OCI-LY3 (cell line): ENCODE results near the gene RTP5.

Source experiments
- H2AFZ ChIP-seq: fragments of 200-600, 300-600 bp; shearing (Covaris generic); 2 replicates; pipeline ENCODE4 v1.6.0; 2014; ENCODE audit warnings: antibody characterized with exemption, low read depth, low read length
- H3K27ac ChIP-seq: fragments of 200-600, 300-600 bp; sonication (generic); 2 replicates; pipeline ENCODE4 v1.5.1; 2014; ENCODE audit warnings: mild to moderate bottlenecking, low read length, moderate library complexity, mixed read lengths
- H3K27me3 ChIP-seq: fragments of 200-600, 300-600 bp; sonication (generic); 2 replicates; pipeline ENCODE4 v1.6.1; 2014; ENCODE audit warnings: low read depth, low read length, mixed read lengths
- H3K36me3 ChIP-seq: fragments of 200-600, 300-600 bp; sonication (generic); replicated peaks from 2 replicates; pipeline ENCODE3; 2014; ENCODE audit warnings: low read depth, low read length, mixed read lengths
- H3K4me1 ChIP-seq: fragments of 300-600, 200-600 bp; sonication (generic); 2 replicates; pipeline ENCODE4 v1.6.1; 2014; ENCODE audit warnings: low read length, mixed read lengths
- H3K4me2 ChIP-seq: fragments of 200-600, 300-600 bp; sonication (generic); 2 replicates; pipeline ENCODE4 v1.6.1; 2014; ENCODE audit warnings: low read length, mixed read lengths
- H3K4me3 ChIP-seq: fragments of 300-600, 200-600 bp; sonication (generic); 2 replicates; pipeline ENCODE4 v1.5.1; 2014; ENCODE audit warnings: antibody characterized with exemption, mild to moderate bottlenecking, low read length, moderate library complexity
- H3K79me2 ChIP-seq: fragments of 300-600, 200-600 bp; shearing (Covaris generic); 2 replicates; pipeline ENCODE4 v1.6.1; 2014; ENCODE audit warnings: mild to moderate bottlenecking, low read length, mixed read lengths
- H3K9ac ChIP-seq: fragments of 300-600, 200-600 bp; shearing (Covaris generic); 2 replicates; pipeline ENCODE4 v1.6.0; 2014; ENCODE audit warnings: mild to moderate bottlenecking, low read length, moderate library complexity
- H3K9me3 ChIP-seq: fragments of 200-600, 300-600 bp; shearing (Covaris generic); 2 replicates; pipeline ENCODE4 v1.6.1; 2014; ENCODE audit warnings: low read length, mixed read lengths; ENCODE audit not compliant: insufficient read depth
- H4K20me1 ChIP-seq: fragments of 200-600, 300-600 bp; sonication (generic); 2 replicates; pipeline ENCODE4 v1.6.1; 2016; ENCODE audit warnings: low read length, mixed read lengths; ENCODE audit not compliant: insufficient read depth
- EZH2phosphoT487 ChIP-seq: fragments of 200-600 bp; shearing (Covaris generic); IDR thresholded peaks from 2 replicates; pipeline ENCODE4 v1.6.1; 2018; ENCODE audit warnings: antibody characterized with exemption, mixed run types, low read depth
- TF ChIP-seq, protein P1 (sequence below): fragments of 200-600, 300-600 bp; sonication (generic); IDR thresholded peaks from 2 replicates; pipeline ENCODE4 v1.5.1; 2014; ENCODE audit warnings: antibody characterized with exemption, low read length, low read depth

RTP5 gene

DNA sequence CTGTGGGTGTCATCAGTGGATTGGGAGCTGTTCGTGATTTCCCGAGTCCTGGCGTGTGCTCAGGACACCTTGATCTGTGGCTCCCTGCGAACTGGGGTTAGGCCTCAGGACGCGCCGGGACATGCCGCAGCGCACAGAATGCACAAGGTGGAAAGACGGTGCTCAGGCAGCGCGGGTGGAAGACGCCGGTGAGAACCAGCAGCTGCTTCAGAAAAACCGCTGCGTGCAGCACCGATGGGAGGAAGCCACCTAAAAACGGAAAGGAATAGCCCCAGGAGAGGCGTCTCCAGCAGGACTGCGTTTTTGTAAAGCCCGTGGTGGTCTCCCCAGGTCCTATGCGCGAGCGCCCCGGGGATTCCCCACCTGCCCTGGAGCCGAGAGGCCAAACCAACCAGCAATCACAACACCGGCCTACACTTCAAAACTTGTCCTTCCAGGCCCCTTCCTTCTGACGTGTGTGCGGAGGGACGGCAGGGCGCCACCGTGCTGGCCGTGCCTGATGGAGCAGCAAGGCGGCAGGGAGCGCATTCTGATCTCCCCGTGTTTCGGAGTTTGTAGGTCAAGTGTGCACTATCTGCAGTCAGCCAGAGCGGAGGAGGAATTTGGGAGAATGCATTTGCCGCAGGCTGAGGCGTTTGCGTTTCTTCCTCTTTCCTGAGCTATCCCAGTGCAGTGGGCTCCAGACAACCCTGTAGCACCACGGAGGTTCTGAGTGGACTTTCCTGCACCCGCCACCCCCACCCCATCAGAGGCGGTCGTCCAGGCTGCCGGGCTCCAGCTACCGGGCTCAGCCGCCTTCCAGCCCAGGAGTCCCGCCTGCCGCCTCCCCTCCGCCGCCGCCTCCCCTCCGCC is 32.2 kb downstream of the RTP5 start:
- H3K4me1 ChIP-seq: no peaks in the 10 kb centered on the region
- H3K4me3 ChIP-seq: no peak overlapping the region
- no peaks in the 10 kb centered on the region for H3K79me2 ChIP-seq
- no peak overlapping the region for H3K9ac ChIP-seq
- TF ChIP-seq, protein P1, sequence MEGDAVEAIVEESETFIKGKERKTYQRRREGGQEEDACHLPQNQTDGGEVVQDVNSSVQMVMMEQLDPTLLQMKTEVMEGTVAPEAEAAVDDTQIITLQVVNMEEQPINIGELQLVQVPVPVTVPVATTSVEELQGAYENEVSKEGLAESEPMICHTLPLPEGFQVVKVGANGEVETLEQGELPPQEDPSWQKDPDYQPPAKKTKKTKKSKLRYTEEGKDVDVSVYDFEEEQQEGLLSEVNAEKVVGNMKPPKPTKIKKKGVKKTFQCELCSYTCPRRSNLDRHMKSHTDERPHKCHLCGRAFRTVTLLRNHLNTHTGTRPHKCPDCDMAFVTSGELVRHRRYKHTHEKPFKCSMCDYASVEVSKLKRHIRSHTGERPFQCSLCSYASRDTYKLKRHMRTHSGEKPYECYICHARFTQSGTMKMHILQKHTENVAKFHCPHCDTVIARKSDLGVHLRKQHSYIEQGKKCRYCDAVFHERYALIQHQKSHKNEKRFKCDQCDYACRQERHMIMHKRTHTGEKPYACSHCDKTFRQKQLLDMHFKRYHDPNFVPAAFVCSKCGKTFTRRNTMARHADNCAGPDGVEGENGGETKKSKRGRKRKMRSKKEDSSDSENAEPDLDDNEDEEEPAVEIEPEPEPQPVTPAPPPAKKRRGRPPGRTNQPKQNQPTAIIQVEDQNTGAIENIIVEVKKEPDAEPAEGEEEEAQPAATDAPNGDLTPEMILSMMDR: no peak
- no peak for TF ChIP-seq EZH2phosphoT487
- no peaks in the 10 kb centered on the region for H3K36me3 ChIP-seq
- H3K4me2 ChIP-seq: no peak overlapping the region
- H2AFZ ChIP-seq: no peak overlapping the region
- H3K9me3 ChIP-seq: no peaks in the 10 kb centered on the region
- no peaks in the 10 kb centered on the region for H3K27me3 ChIP-seq
- H4K20me1 ChIP-seq: no peaks in the 10 kb centered on the region
- no peak overlapping the region for H3K27ac ChIP-seq

DNA sequence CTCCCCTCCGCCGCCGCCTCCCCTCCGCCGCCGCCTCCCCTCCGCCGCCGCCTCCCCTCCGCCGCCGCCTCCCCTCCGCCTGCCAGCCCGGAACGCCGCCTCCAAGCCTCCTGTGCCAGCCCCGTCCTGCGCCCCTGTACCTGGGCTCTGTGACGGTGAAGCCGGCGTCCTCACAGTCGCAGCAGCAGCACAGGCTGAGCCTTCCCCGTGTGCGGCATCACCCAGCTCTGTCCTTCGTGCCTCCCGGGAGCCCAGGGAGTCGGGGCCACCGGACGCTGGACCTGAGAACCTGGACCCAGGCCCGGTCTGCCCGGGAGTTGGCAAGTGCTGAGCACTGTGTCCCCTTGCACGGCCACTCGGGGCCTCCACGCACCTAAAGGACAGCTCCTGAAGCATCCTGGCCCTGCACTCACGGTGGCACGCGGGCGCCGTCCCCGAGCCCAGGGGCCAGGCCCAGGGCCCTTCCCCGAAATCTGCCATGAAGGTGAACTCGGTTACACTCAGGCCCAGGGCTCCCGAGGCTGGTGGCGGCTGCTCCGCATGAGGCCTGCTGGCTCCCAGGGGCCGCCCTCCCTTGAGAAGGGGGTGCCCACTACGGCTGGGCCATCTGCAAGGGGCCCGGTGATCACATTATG is 32.9 kb downstream of the RTP5 start:
- Histone ChIP-seq H2AFZ (no peak overlapping the region), H3K9me3 (no peaks in the 10 kb centered on the region), H3K27me3 (no peaks in the 10 kb centered on the region), H3K27ac (no peak overlapping the region), H3K79me2 (no peaks in the 10 kb centered on the region), H3K4me1 (no peaks in the 10 kb centered on the region), H3K4me2 (no peak overlapping the region), H3K4me3 (no peak overlapping the region), H4K20me1 (no peaks in the 10 kb centered on the region), H3K36me3 (no peaks in the 10 kb centered on the region), H3K9ac (no peak overlapping the region)
- TF ChIP-seq, protein P1: no peak
- no peak for TF ChIP-seq EZH2phosphoT487

- Histone ChIP-seq H3K4me2 (no peak overlapping the region), H3K27ac (no peak overlapping the region), H3K9ac (no peak overlapping the region), H3K4me1 (no peaks in the 10 kb centered on the region), H3K36me3 (no peaks in the 10 kb centered on the region), H3K27me3 (no peaks in the 10 kb centered on the region), H3K9me3 (no peaks in the 10 kb centered on the region), H2AFZ (no peak overlapping the region), H3K4me3 (no peak overlapping the region), H4K20me1 (no peaks in the 10 kb centered on the region), H3K79me2 (no peaks in the 10 kb centered on the region)
- TF ChIP-seq, protein P1: no peak
- TF ChIP-seq EZH2phosphoT487: no peak
Measured at GRCh38 chr2:241903121-241904010, 33.8 kb downstream of the RTP5 start.
